Measurements from ENCODE around the gene LIMS1.

- TF ChIP-seq EZH2 (IDR thresholded peaks at IDR 0.05) (no peak), CTCF (IDR thresholded peaks at IDR 0.05) (no peak)
Observed at GRCh38 chr2:108565778-108566375, 31.6 kb downstream of the LIMS1 start.
